Kidney epithelial cell (primary cell): ENCODE measurements around the gene ZNF652. TPM values are rescaled to one million over a fixed set of nuclear protein-coding genes. Genes with fewer than 3 reads are reported as not detected.
"Not testable (repeated sequence)": the region's sequence is repeated elsewhere in the genome, so short reads cannot be mapped to it uniquely, and the experiment has no call there.

Source experiments
- DNase-seq: peaks from one replicate; pipeline ENCODE4 v3.0.0-alpha.2; 2010; ENCODE audit warnings: low read depth
- H3K27me3 ChIP-seq: 2 replicates; pipeline ENCODE4 v1.6.0; 2011; ENCODE audit warnings: low read length; ENCODE audit not compliant: control insufficient read depth, insufficient read depth
- H3K36me3 ChIP-seq: 2 replicates; pipeline ENCODE4 v1.5.1; 2011; ENCODE audit warnings: low read length; ENCODE audit not compliant: control insufficient read depth, insufficient read depth
- H3K4me3 ChIP-seq: 2 replicates; pipeline ENCODE4 v1.5.1; 2011; ENCODE audit warnings: low read depth, mild to moderate bottlenecking, control low read depth, low read length
- total RNA-seq: library from RNA; depleted of rRNA; stranded (reverse); fragments of >200 nt; gene quantifications from 2 replicates; pipeline ENCODE4 v1.2.3, GENCODE V29; 2015
- TF ChIP-seq, protein P1 (sequence below): IDR thresholded peaks from 2 replicates; pipeline ENCODE4 v1.5.1; 2011; ENCODE audit warnings: mild to moderate bottlenecking, moderate library complexity, low read length, control low read depth, inconsistent platforms; ENCODE audit not compliant: insufficient read depth, poor library complexity, severe bottlenecking

ZNF652 gene
- total RNA-seq, 1 donor from 2014 or later = 21.4 TPM

DNA sequence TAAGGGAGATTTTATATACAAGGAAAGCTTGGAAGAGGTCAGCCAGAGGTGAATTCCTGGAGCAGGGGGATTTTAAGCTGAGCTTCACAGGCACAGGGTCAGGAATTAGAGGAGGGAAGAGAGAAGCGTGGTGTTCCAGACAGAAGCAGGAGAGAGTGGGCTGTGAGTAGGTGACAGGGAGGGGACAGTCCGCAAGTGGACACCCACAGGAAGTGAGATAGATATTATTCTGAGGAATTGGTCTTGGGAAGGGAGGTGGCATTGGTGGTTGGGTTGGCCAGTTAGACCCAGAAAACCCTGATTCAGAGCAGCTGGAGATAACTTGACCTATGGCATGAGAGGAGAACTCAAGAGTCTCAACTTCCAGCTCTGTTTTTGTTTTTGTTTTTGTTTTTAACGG lies 37.9 kb upstream of the ZNF652 start:
- Histone ChIP-seq H3K4me3 (no peak overlapping the region), H3K36me3 (no peaks in the 10 kb centered on the region), H3K27me3 (no peaks in the 10 kb centered on the region)
- TF ChIP-seq, protein P1, sequence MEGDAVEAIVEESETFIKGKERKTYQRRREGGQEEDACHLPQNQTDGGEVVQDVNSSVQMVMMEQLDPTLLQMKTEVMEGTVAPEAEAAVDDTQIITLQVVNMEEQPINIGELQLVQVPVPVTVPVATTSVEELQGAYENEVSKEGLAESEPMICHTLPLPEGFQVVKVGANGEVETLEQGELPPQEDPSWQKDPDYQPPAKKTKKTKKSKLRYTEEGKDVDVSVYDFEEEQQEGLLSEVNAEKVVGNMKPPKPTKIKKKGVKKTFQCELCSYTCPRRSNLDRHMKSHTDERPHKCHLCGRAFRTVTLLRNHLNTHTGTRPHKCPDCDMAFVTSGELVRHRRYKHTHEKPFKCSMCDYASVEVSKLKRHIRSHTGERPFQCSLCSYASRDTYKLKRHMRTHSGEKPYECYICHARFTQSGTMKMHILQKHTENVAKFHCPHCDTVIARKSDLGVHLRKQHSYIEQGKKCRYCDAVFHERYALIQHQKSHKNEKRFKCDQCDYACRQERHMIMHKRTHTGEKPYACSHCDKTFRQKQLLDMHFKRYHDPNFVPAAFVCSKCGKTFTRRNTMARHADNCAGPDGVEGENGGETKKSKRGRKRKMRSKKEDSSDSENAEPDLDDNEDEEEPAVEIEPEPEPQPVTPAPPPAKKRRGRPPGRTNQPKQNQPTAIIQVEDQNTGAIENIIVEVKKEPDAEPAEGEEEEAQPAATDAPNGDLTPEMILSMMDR = no peak
- no peak for DNase-seq

DNA sequence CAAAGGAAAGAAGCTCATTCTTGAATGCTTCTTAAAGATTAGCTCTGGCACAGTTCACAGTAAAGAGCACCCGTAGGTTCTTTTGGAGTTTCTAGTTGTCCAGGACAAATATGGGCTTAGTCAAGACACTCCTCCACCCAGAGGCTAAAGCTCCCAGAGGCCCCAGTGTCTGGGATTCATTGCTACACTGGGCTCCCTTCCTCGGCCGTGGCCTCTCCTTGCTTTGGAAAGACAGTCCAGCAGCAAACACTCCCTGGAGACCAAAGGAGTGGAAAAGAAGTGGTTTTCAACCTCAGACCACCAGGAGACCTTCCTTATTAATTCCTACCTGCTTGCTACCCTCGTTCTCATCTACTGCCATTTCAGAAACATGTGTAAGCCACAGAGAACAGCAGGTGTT lies 35.5 kb upstream of the ZNF652 start:
- no peak for DNase-seq
- H3K36me3 ChIP-seq = no peaks in the 10 kb centered on the region
- H3K4me3 ChIP-seq = no peak overlapping the region
- TF ChIP-seq, protein P1 = no peak
- H3K27me3 ChIP-seq = no peaks in the 10 kb centered on the region

DNA sequence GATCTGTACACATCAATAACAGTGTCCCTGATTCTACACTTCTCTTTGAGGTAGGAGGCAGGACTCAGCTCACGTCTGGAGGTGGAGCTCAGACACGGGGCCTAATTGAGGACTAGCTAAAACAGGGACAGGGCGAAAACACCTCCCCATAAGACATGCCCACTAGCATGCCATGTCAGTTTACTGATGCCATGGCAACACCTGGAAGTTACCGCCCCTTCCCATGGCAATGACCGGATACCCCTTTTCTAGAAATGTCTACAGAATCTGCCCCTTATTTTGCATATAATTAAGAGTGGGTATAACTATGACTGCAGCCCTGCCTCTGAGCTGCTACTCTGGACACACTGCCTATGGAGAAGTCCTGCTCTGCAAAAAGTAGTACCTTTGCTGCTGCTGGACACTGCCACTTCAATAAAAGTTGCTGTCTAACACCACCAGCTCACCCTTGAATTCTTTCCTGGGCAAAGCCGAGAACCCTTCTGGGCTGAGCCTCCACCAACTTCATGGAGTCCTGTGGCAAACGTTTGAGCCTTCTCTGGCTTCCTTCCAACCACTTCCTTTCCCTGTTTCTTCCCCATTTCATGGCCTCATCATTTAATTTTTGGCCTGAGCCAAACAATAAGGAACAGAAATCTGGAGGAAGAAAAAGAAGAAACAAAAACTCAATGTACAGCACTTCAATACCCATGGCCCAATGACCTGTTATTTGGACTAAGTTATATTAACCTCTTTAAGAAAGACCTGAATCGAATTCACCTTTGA lies 31.6 kb upstream of the ZNF652 start:
- H3K4me3 ChIP-seq = no peak overlapping the region
- no peaks in the 10 kb centered on the region for H3K27me3 ChIP-seq
- H3K36me3 ChIP-seq = no peaks in the 10 kb centered on the region
- TF ChIP-seq, protein P1 = no peak
- DNase-seq = no peak

DNA sequence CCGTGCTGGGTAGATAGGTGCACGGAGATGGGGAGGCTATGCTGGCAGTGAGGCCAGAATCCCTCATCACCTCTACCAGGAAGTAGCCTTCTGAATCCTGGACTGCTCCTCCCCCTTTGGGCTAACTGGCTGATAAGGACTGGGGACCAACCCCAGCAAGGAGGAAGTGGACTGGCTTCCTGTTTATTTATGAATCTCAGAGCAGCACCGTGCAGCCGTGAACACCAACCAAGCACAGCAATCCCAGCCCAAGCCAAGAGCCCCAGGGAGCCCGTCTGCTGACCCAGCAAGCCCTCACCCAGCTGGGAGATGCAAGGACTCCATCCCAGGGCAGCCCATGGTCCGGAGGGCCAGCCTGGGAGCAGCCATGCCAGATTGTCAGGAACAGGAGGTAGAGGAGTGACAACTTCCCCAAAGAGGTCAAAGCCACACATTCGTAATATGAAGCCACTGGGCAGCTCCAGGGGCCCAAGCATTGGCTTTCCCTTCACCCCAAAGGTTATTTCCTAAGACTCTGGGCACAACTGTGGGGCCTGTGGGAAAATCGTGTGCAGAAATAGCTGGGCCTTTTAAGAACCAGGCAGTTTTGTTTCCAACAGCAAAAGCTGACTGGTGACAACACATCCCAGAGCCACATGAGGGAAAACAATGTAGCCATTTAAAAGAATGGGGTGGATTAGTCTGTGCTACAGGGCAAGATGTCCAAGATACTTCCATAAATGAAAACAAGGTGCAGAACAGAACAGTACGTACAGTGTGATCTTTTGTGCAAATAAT lies 28.7 kb upstream of the ZNF652 start:
- TF ChIP-seq, protein P1 = no peak
- Histone ChIP-seq H3K4me3 (no peak overlapping the region), H3K27me3 (no peaks in the 10 kb centered on the region), H3K36me3 (no peaks in the 10 kb centered on the region)
- DNase-seq = no peak

DNA sequence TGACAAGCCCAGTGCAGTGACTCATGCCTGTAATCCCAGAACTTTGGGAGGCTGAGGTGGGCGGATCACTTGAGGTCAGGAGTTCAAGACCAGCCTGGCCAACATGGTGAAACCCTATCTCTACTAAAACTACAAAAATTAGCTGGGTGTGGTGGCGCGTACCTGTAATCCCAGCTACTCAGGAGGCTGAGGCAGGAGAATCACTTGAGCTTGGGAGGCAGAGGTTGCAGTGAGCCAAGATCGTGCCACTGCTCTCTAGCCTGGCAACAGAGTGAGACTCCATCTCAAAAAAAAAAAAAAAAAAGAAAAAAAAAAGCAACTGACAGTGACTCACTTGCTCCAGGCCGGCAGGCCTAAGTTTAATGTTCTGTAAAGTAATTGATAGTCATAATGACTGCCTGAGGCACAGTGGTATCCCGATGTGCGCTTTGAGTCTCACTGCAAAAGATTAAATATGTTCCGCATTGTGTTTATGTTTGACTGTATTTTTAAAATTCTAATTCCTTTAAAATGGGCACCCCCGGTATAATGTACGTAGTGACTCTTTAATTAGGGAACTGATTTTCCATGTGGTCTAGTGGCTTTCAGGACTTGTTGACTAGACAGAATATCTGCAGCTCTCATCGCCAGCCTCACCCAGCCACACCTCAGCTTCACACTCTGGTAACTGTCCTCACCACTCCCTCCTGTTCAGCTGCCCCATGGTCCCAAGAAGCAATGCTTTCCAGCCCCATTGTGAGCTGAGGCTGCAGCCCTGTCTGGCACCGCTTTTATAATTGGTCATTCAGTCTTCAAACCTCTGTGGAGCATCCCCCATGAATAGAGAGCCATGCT lies 27.7 kb upstream of the ZNF652 start:
- H3K36me3 ChIP-seq, H3K27me3 ChIP-seq, H3K4me3 ChIP-seq: not testable (repeated sequence)
- DNase-seq = peak; percentile 56

DNA sequence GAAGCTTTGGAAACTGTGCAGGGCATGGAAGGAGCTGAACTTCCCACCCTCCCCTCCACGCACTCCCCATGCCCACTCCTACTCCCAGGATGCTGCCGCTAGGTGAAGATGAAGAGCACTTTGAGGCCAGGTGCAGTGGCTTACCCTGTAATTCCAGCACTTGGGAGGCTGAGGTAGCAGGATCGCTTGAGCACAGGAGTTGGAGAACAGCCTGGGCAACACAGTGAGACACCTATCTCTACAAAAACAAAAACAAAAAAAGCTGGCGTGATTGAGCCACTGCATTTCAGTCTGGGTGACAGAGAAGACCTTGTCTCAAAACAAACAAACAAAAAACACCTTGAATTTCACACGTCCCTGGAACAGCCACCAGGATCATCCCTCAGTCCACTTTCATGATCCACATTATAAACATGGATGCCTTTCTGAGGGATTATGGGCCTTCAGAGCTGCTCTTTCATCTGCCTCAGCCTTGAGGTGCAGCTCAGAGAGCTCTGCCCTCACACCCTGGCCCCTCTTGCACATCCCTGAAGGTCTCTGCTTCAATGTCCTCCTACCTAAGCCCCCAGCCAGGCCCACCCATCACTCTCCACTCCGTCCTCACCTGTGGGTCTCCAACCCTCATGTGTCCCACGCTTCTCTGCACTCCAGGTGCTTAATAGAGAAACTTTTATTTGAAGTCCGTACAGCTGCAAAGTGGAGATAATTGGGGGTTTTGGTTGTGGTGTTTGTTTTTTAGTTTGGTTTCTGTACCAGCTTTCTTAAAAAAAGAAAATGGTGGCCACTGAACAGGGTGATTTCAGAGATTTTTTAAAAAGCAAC lies 26.9 kb upstream of the ZNF652 start:
- H3K27me3 ChIP-seq = no peaks in the 10 kb centered on the region
- TF ChIP-seq, protein P1 = no peak
- no peaks in the 10 kb centered on the region for H3K36me3 ChIP-seq
- no peak for DNase-seq
- no peak overlapping the region for H3K4me3 ChIP-seq
